ENCODE measurements around the gene SMIM45. TPM values are rescaled to one million over a fixed set of nuclear protein-coding genes. Genes with fewer than 3 reads are reported as not detected.

Gene SMIM45

Other genes with a start within 250 kb of the SMIM45 start
- gene CCDC134, start 151.5 kb upstream of the SMIM45 start, total RNA-seq: 10 to 100 TPM; 16.0 to 20.2 (median 18.4) TPM
- gene SREBF2, start 119.0 kb upstream of the SMIM45 start, total RNA-seq: 100 to 1,000 TPM; 123 to 178 (median 155) TPM
- gene SHISA8, start 37.1 kb upstream of the SMIM45 start, total RNA-seq: 1 to 10 TPM; 3.9 to 5.6 (median 5.0) TPM
- gene TNFRSF13C, start 25.3 kb upstream of the SMIM45 start, total RNA-seq: 1 to 10 TPM; 6.1 to 7.6 (median 6.9) TPM
- gene CENPM, start 5.0 kb upstream of the SMIM45 start, total RNA-seq: 10 to 100 TPM; 40.7 to 52.2 (median 48.5) TPM
- 1 to 10 TPM in 1 of 3 donors, under 1 TPM in 2; 0.68 to 1.3 (median 0.84) TPM for gene SEPTIN3, start 17.3 kb downstream of the SMIM45 start, total RNA-seq
- gene WBP2NL, start 46.6 kb downstream of the SMIM45 start, total RNA-seq: under 1 TPM; 0.16 to 0.40 (median 0.30) TPM
- 10 to 100 TPM; 14.2 to 16.4 (median 14.2) TPM for gene NAGA, start 118.7 kb downstream of the SMIM45 start, total RNA-seq
- 1 to 10 TPM; 2.0 to 2.3 (median 2.1) TPM for gene PHETA2, start 122.1 kb downstream of the SMIM45 start, total RNA-seq
- gene SMDT1, start 127.5 kb downstream of the SMIM45 start, total RNA-seq: 10 to 100 TPM; 84.0 to 88.2 (median 86.6) TPM
- gene NDUFA6, start 138.6 kb downstream of the SMIM45 start, total RNA-seq: 100 to 1,000 TPM in 2 of 3 donors, 10 to 100 TPM in 1; 96.3 to 129 (median 116) TPM
- gene CYP2D6, start 178.7 kb downstream of the SMIM45 start, total RNA-seq: 1 to 10 TPM; 1.1 to 2.3 (median 1.9) TPM

Measured in activated T-cell treated with anti-CD3 and anti-CD28 coated beads, Interleukin-2, amount 50 U/mL, for 4 hours (primary cell).